ENCODE data around the gene CFAP53. TPM values are rescaled to one million over a fixed set of nuclear protein-coding genes. Genes with fewer than 3 reads are reported as not detected.

The CFAP53 gene
- total and polyA plus RNA-seq, 2 of the 13 experiments (the other 11 are each of a cell fraction or from before 2014, with no cell fraction given): 0.05 to 0.07 TPM

GRCh38 chr18:50266248-50266704, at the start of gene CFAP53 (continued):
- no peak for TF ChIP-seq ZHX2 (IDR thresholded peaks at IDR 0.05; ENCODE audit: low read depth)
- TF ChIP-seq ZHX2 (CRISPR knock-in tag; IDR thresholded peaks at IDR 0.05; ENCODE audit: borderline replicate concordance): no peak
- TF ChIP-seq ZNF446 (CRISPR knock-in tag; IDR thresholded peaks at IDR 0.05): no peak
- no peak for TF ChIP-seq ZNF792 (CRISPR knock-in tag; IDR thresholded peaks at IDR 0.05)
- no peak for TF ChIP-seq ATF1 (CRISPR knock-in tag; IDR thresholded peaks at IDR 0.05)
- no peak for TF ChIP-seq ZNF512B (CRISPR knock-in tag; IDR thresholded peaks at IDR 0.05; ENCODE audit: borderline replicate concordance)
- TF ChIP-seq TEF (CRISPR knock-in tag; IDR thresholded peaks at IDR 0.05): no peak
- no peak for TF ChIP-seq ZNF383 (CRISPR knock-in tag; IDR thresholded peaks at IDR 0.05; ENCODE audit: borderline replicate concordance)
- TF ChIP-seq GATAD1 (CRISPR knock-in tag; IDR thresholded peaks at IDR 0.05): peak; percentile 80
- TF ChIP-seq ZNF572 (CRISPR knock-in tag; IDR thresholded peaks at IDR 0.05): no peak
- no peak for TF ChIP-seq CEBPG (CRISPR knock-in tag; IDR thresholded peaks at IDR 0.05)
- peak; percentile 96 for TF ChIP-seq HDAC1 (CRISPR knock-in tag; IDR thresholded peaks at IDR 0.05)
- TF ChIP-seq ZNF432 (CRISPR knock-in tag; IDR thresholded peaks at IDR 0.05; ENCODE audit: borderline replicate concordance): no peak
- TF ChIP-seq KAT8 (CRISPR knock-in tag; IDR thresholded peaks at IDR 0.05): peak; percentile 65
- no peak for TF ChIP-seq KLF6 (CRISPR knock-in tag; IDR thresholded peaks at IDR 0.05)
- TF ChIP-seq ZNF576 (CRISPR knock-in tag; IDR thresholded peaks at IDR 0.05): no peak
- no peak for TF ChIP-seq ZNF484 (CRISPR knock-in tag; IDR thresholded peaks at IDR 0.05; ENCODE audit: borderline replicate concordance, low read depth)
- peak; percentile 100 for TF ChIP-seq KDM2A (CRISPR knock-in tag; IDR thresholded peaks at IDR 0.05; ENCODE audit: borderline replicate concordance, low read depth)
- no peak for TF ChIP-seq POGK (CRISPR knock-in tag; conservative IDR thresholded peaks at IDR 0.05)
- peak; percentile 49; the same call in 1 of the 2 replicates for TF ChIP-seq SP4 (CRISPR knock-in tag; IDR thresholded peaks at IDR 0.05)
